Hepatic stellate cell (primary cell): ENCODE data around the gene ZBTB25.

Experiments
- DNase-seq: peaks from one replicate; pipeline ENCODE4 v3.0.0; 2011; ENCODE audit warnings: low spot score

Gene ZBTB25

DNA sequence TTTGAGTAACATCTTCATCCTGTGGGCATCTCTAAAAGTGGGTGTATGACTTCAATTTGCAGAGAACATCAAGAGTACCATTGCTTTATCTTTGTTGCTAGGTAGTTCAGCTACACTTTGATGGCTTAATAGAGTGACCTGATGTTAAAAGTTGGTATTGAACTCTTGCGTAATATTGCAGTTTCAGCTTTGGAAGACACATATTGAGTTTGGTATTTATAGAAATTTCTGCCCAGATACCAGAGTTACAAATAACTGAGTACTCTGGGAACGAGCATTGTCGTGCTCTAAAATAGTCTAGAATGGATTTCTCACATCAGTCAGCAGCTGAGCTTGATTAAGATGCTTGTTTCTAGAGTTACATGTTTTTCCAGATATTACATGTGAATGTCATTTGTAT is 63.1 kb downstream of the ZBTB25 start:
- no peak for DNase-seq

DNA sequence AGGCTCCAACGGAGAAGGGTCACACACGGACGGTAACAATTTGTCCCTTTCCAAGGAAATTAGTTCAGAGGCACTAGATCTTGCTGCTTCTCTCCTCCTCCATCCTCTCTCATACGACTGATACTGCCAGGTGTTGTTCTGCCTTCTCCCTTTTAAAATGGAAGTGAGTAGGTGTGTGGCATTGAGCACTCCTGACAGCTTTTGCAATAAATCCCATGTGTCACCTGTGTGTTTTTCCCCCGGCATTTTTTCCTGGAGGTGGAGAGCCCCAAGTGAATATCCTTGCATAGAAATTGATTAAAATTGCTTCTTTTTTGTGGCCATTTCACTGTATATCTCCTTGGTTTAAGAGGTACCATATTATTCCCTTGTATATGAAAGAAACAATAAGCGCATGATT is 64.5 kb downstream of the ZBTB25 start:
- no peak for DNase-seq

DNA sequence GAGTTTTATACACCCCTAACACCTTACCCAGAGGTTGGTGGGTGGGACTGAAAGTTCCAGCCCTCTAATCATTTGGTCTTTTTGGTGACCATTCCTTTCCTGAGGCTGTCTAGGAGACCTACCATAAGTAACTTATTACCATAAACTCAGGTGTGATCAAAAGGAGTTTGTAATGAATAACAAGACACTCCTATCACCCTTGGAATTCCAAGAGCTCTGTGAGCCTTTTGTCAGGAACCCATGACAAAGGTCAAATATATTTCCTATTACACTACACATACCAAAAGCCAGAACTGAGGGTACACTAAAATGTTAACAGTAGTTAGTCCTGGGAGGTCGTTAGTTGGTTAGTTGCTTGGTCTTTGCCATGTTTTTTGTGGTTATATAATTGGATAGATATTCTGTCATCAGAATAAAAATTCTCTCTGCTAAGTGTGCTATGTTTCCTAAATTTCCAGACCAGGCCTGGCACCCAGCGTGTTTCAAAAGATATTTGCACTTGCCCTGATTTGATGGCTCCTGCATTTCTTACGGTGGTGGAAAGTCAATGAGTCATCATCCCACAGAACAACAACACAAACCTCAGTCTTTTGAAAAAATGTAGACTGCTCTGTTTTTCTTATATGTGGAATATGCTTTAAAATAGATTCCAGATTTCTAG is 65.3 kb downstream of the ZBTB25 start:
- peak; percentile 80 for DNase-seq

DNA sequence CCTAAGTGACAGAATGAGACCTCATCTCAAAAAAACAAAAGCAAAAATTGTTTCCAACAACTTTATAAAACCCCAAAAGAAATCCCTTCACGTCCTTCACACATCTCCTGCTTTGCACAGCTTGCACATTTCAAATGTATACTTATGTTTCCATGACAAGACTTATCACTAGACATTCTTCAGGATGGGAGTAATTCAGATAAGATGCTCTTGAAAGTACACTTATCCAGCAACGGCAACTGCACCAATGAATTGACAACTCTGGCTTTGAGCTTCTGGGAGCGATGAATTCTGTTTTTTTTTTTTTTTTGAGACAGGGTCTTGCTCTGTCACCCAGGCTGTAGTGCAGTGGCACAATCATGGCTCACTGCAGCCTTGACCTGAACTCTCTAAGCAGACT is 69.1 kb downstream of the ZBTB25 start:
- DNase-seq = no peak

DNA sequence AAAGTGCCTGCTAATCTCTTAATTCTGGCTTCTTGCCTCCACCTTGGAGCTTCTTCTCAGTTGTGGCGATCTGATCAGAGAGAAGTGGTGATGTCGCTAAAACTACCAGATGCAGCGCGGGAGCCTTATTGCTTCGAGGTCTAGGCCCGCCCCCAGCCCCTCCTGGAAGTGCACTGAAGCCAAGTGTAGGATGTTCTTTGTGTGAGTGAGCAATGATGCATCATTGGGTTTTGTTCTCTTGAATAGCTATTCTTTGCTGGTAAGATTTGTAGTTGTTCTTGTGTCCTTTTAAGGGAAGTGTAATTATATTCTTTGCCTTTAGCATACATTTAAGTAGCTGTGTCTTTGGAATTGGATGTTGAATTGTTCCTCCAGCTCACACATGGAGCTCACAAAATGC is 79.7 kb downstream of the ZBTB25 start:
- DNase-seq = no peak

DNA sequence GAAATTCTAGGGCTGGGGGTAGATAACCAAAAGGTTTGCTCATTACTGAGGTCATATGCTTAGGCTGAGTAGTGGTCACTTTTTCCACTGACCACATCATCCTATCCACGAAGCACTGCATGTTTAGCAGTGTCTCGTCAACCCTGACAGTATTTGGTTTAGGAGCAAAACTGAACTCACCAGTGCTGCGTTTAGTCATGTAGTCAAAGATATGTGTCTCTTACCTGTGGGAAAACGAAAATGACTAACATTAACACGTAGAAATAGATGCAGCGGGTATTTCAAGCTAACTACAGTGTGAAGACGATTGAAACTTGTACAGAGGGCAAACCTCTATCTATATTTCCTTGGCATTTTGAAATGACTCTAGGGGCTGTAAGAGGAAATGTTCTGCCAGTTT is 80.9 kb downstream of the ZBTB25 start:
- DNase-seq = no peak

DNA sequence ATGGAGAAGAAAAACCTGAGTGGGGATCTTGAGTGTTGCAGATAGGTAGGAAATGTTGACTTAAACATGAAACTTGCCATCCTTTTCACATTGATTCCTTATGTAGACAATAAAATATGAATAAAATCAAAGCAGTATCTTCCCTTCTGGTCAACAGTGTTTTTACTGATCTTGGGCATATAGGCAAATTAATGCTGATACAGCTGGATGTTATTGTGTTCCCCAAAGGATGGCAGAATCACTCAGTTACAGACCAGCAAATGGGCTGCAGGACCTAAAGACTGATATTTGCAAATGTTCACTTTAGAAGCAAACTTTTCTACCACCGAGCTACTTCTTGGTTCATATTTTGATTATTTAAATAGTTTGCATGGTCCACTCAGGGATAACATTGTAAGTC is 81.6 kb downstream of the ZBTB25 start:
- no peak for DNase-seq

DNA sequence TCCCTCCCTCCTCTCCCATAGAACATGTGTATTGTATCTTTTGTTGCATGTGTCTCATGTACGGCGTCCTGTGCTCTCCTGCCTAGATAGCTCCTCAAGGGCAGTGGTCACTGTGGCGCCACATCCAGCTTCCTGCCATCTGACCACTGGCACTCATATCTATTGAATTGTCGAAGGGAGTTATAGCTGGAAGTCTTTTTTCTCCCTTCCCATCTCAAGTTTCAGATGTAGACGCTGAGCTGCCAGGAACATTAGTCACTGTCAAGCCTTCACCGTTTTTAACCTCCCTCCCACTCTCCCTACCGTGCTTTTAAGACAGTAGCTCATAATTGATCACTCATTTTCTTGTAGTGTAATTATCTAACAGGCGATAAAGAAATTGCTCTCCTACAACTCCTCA is 82.5 kb downstream of the ZBTB25 start:
- peak; percentile 36 for DNase-seq

DNA sequence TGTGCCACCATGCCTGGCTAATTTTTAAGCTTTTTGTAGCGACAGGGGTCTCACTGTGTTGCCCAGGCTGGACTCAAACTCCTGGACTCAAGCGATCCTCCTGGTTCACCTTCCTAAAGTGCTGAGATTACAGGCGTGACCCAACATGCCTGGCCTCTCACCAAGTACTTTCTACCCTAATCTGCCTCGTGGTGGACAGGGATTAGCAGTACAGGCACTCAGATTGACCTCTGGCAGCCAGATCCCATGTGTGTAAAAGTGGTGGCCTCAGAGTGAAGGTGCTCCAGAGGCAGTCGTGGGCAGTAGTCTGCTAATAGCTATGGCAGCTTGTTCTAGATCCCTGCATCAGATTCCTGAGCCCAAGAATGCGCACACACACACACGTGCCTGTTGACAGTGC is 84.6 kb downstream of the ZBTB25 start:
- DNase-seq = no peak

DNA sequence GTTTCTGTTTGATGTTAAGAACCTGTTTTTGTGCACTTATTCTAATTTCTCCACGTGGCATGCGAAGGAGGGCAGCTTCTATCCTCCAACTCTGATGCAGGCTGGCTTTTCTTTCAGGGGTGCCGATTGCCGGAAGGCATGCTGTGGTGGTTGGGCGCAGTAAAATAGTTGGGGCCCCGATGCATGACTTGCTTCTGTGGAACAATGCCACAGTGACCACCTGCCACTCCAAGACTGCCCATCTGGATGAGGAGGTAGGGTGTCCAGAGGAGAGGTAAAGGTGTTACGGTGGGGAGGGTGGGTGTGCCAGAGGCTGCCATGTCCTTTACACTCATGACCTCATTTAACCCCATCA is 85.9 kb downstream of the ZBTB25 start:
- no peak for DNase-seq

DNA sequence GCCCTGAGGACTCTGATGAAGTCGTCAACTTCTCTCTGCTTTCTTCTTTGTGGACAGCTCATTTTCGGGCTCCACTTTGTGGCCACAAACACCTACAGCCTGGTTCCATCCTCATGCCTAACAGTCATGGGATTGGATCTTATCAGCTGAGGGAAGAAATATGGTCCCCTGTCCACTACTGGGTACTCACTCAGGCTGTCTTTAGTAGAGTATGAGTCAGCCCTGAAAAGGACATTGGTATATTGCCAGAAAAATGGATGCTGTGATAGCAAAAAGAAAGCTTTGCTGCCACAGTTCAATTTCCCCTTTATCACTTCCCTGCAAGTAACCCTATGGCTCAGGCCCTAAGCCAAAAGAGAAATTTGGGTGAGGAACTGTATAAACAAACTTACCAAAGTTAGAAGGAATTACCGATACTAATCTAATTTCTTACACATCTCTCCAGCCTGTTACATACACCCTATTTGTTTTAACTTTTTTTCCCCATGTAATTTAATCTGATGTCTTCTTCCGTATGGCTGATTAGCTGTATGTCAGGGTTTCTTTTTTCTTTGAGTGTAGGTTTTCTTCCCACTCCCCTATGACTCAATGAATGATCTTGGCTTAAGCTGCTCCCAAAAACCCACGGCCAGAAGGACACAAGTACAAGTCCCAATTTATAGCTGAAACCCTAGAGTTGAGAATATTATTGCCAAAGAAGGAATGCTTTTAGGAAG is 86.4 kb downstream of the ZBTB25 start:
- peak; percentile 40 for DNase-seq

DNA sequence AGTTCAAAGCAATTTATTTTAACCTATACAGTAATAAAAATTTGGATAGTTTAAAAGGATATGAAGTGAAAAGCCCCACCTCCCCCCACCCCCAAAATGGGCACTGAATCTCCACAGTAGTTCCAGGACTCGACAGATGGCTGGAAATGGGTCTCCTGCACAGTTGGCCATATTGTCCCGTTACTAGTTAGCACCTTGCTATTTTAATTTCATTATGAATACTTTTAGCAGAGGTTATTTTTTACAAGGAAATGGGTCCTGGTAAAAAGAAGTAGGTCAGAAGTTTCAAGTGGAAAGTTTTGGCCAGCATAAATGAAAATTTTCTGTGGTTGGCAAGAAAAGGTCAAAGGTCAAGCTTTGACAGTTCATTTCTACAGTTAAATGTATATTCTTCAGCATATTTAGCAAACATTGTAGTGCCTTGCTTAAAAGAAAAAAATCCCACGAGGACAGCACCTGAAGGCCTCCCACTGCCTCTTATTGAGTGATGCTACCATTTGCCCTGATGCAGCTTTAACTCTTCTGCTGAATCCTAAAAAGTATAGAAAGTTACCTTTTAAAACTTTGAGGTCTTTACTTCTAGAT is 87.2 kb downstream of the ZBTB25 start:
- no peak for DNase-seq

DNA sequence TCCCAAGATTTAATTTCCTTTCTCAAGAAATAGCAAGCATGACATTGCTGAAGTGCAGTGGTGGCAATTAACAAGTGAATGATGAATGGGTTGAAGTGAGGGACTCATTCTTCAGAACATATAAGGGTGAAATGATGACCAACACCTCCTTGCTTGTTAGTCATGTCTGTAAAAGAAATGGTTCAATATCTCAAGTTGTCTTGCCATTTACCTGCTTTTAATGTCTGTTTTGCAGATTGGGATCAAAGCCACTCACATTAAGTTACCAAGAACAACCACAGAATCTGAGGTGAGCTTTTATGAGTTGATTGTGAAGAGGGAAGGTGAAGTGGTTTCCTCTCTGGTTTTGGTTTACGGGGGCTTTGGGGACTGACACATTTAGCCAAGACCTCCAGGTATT is 91.4 kb downstream of the ZBTB25 start:
- DNase-seq = no peak

DNA sequence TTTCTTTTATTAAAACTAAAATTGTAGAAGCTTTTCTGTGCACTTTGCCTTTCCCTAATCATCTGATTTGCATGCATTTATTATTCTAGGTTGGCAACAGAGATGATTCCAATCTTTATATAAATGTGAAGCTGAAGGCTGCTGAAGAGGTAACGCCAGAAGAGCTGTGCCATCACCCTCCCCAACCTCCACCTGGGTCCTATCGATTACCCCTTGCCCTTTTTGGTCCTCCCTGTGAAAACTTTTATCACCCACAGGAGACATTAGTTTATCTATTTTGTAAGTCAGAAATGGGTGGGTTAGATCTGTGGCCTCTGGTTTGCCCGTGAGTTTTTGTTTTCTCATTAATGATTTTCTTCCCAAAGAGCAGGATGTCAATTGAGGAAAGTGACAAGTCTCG is 92.6 kb downstream of the ZBTB25 start:
- no peak for DNase-seq

DNA sequence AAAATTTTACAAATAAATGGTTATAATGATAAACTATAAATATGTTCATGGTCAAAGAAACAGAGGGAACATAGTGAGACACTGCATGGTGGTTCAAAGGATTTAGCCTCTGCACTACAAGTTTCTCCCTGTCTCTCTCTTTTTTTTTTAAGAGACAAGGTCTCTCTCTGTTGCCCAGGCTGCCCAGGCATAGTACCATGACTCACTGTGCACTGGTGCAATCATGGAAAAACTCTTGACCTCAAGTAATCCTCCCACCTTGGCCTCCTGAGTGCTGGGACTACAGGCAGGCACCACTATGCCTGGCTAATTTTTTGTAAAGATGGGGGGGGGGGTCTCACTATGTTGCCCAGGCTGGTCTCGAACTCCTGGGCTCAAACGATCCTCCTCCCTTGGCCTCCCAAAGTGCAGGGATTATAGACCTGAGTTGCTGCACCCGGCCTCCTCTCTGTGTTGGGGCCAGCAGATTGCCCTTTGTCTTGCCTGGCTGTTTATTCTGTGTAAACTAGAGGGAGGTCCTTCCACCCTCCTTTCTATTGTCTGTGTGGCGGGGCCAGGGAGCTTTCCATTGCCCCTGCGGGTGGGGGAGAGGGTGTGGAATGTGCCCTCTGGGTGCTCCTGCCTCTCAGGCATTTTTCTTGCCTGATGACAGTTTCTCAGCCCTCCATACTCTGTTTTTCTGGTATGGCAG is 93.4 kb downstream of the ZBTB25 start:
- DNase-seq = no peak

DNA sequence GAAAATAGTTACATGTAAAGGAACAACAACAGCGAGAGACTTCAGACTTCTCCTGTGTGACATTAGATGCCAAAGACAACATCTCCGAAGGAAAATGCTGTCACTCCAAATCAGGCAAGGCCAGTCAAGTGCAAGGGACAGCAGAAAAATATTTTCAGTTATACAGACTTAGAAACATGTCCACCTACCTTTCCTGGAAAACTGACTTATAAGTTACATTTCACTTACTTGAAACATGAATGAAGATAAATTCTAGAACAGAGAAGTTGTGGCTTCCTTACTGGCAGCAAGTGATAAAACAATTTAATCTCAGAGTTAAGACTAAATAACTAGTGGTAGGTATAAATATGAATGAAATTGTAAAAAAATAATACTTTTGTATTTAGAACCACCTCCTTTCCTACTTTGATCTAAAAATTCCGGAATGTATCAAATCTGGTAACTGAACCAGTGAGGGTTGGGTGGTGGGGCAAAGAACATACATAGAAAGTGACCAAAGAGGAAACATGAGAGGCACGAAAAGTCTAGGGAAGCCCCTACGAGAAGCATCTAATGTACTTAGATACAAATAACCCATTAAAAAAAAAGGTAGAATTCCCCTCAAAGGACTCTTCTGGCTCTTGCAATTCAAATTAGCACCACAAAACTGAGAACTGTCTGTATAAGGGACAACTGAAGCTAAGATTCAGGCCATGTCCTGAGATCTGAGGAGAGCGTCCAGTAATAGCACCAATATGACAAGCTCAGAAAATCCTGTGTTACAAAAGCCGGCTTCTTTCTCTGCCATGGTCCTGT is 94.3 kb downstream of the ZBTB25 start:
- no peak for DNase-seq

DNA sequence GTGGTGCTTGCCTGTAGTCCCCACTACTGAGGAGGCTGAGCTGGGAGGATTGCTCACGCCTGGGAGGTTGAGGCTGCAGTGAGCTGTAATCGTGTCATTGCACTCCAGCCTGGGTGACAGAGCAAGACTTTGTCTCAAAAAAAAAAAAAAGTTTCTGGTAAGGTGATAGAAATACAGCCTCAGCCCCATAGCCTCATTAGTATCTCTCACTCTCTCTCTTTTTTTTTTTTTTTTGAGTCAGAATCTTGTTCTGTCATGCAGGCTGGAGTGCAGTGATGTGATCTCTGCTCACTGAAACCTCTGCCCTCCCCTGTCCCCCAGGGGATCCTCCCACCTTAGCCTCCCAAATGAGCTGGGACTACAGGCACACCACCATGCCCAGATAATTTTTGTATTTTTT is 96.3 kb downstream of the ZBTB25 start:
- DNase-seq = no peak

DNA sequence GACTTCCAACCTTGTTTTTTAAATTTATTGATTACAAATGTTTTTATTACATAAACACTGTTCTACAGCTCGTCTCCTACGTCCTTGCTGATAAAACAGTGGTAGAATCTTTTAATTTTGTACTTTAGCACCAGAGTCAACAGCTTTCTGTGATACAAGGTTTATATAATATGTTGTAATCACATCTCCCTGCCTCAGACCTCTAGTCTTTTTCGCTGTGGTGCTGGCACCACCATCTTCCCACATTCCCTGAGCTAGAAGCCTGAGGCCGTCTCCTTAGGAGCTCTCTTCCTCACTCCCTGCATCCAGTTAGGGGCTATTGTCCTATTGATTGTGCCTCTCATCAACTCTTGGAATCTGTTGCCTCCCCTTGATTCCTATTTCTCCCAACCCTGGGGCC is 98.3 kb downstream of the ZBTB25 start:
- no peak for DNase-seq

DNA sequence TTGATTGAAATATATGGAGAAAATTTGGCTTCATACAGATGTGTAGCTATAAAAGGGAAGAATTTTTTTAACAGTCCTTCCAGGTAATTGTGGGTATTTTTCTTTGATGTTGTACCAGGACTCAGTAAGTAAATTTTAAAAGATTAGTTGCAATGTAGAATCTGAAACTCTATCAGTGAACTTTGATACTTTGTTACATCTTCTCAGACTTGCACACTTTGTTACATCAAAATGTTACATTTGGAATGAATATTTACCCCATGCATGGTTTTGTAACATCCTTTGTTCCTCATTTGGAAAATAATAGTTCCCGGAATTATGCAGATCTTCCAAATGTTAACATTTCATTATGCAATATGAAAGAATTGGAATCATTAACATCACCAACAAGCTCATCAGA is 101.7 kb downstream of the ZBTB25 start:
- no peak for DNase-seq

DNA sequence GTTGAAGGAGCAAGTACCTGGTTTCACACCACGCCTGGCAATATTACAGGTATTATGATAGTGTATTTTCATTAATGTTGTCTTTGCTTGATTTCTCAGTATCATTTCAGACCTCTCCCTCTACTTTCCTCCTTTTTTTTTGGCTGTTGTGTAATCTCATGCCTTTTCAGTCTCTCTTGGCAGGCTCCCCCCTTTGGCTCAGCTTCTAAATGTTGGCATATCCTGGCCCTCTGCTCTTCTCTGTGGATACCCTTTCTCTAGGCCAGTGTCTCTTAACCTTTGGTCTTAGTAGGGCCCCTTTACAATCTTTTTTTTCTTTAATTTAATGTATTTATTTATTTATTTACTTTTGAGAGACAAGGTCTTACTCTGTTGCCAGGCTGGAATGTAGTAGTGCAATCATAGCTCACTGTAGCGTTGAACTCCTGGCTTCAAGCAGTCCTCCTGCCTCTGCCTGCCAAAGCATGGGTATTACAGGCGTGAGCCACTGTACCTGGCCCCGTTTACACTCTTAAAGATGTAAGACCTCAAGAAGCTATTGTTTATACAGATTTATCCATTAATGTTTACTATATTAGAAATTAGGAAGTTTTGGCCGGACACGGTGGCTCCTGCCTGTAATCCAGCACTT is 102.7 kb downstream of the ZBTB25 start:
- no peak for DNase-seq
